GM19463 (cell line): ENCODE results near the gene MSI2.

Experiments used
- ATAC-seq: cut with Tn5 transposase; IDR thresholded peaks from one replicate; pipeline ENCODE4 v1.9.1; 2021; ENCODE audit warnings: mild to moderate bottlenecking, moderate library complexity; ENCODE audit not compliant: unreplicated experiment

MSI2 gene

GRCh38 chr17:57313097-57313835 is 56.9 kb downstream of the MSI2 start:
- no peak for ATAC-seq

GRCh38 chr17:57315061-57316015 is 59.0 kb downstream of the MSI2 start:
- ATAC-seq = no peak

- no peak for ATAC-seq
These were observed 60.0 kb downstream of the MSI2 start for GRCh38 chr17:57316361-57316760.

GRCh38 chr17:57317079-57317478 is 60.8 kb downstream of the MSI2 start:
- no peak for ATAC-seq

GRCh38 chr17:57318913-57319312 is 62.6 kb downstream of the MSI2 start:
- no peak for ATAC-seq

GRCh38 chr17:57319806-57320205 is 63.5 kb downstream of the MSI2 start:
- ATAC-seq = no peak

- ATAC-seq = no peak
These were observed 67.1 kb downstream of the MSI2 start for GRCh38 chr17:57323391-57323790.

- ATAC-seq = no peak
These were observed 67.7 kb downstream of the MSI2 start for GRCh38 chr17:57324060-57324459.

- ATAC-seq = no peak
These were observed 68.3 kb downstream of the MSI2 start for GRCh38 chr17:57324631-57325030.

GRCh38 chr17:57326336-57326735 is 70.0 kb downstream of the MSI2 start:
- ATAC-seq = no peak

- no peak for ATAC-seq
These were observed 70.4 kb downstream of the MSI2 start for GRCh38 chr17:57326764-57327163.

GRCh38 chr17:57327176-57327970 is 71.0 kb downstream of the MSI2 start:
- no peak for ATAC-seq

- no peak for ATAC-seq
These were observed 72.0 kb downstream of the MSI2 start for GRCh38 chr17:57328109-57328882.

- no peak for ATAC-seq
These were observed 73.3 kb downstream of the MSI2 start for GRCh38 chr17:57329380-57330214.

- no peak for ATAC-seq
These were observed 74.3 kb downstream of the MSI2 start for GRCh38 chr17:57330587-57330986.

- no peak for ATAC-seq
These were observed 75.1 kb downstream of the MSI2 start for GRCh38 chr17:57331423-57331822.

- no peak for ATAC-seq
These were observed 76.2 kb downstream of the MSI2 start for GRCh38 chr17:57332501-57332900.

GRCh38 chr17:57335195-57335792 is 79.0 kb downstream of the MSI2 start:
- ATAC-seq = no peak

GRCh38 chr17:57337390-57337789 is 81.1 kb downstream of the MSI2 start:
- ATAC-seq = no peak
